ENCODE results near the gene HM13.

GRCh38 chr20:31603822-31604566, 89.8 kb downstream of the HM13 start:
- TF ChIP-seq CTCF (IDR thresholded peaks at IDR 0.05; ENCODE audit: extremely low read depth in 1 of 2, insufficient read depth in 1 of 2, low read depth in 1 of 2, low read length in 2 of 2) (no peak), POLR2A (IDR thresholded peaks at IDR 0.05; ENCODE audit: low read depth, low read length) (peak; percentile 82), POLR2AphosphoS5 (IDR thresholded peaks at IDR 0.05; ENCODE audit: insufficient read depth, low read depth, low read length) (peak; percentile 58), EZH2 (IDR thresholded peaks at IDR 0.05; ENCODE audit: borderline replicate concordance, low read depth, low read length, severe bottlenecking) (no peak), JUN (IDR thresholded peaks at IDR 0.05; ENCODE audit: borderline replicate concordance, insufficient read depth, insufficient read length, low read depth) (peak; percentile 82), MAX (IDR thresholded peaks at IDR 0.05; ENCODE audit: insufficient read depth, insufficient read length) (no peak)

All from endothelial cell of umbilical vein (primary cell).